HepG2 (cell line): ENCODE data around the gene ALS2. TPM values are rescaled to one million over a fixed set of nuclear protein-coding genes. Genes with fewer than 3 reads are reported as not detected.

ENCODE experiments used
- CREB3 ChIP-seq: sonication (generic); formaldehyde crosslinking; IDR thresholded peaks from 2 replicates; pipeline ENCODE4 v1.5.0; 2020; ENCODE audit warnings: missing genetic modification reagents
- CTCF ChIP-seq: sonication (generic); formaldehyde crosslinking; IDR thresholded peaks from 2 replicates; pipeline ENCODE4 v1.5.0; 2020; ENCODE audit warnings: mild to moderate bottlenecking, missing genetic modification reagents, moderate library complexity
- FOXO1 ChIP-seq: sonication (generic); formaldehyde crosslinking; IDR thresholded peaks from 2 replicates; pipeline ENCODE4 v1.4.0; 2020; ENCODE audit warnings: missing genetic modification reagents
- GMEB2 ChIP-seq: IDR thresholded peaks from 2 replicates; pipeline ENCODE4 v1.6.1; 2016; ENCODE audit warnings: missing biosample characterization, missing genetic modification reagents, low read depth
- IRF2 ChIP-seq: IDR thresholded peaks from 2 replicates; pipeline ENCODE4 v1.6.1; 2018; ENCODE audit warnings: missing genetic modification reagents, missing compliant biosample characterization
- KLF13 ChIP-seq: sonication (generic); formaldehyde crosslinking; IDR thresholded peaks from 2 replicates; pipeline ENCODE4 v1.4.0; 2020; ENCODE audit warnings: mild to moderate bottlenecking, missing genetic modification reagents
- MAFK ChIP-seq, 2 experiments: IDR thresholded peaks in 1 of 2; conservative IDR thresholded peaks in 1 of 2; 2 replicates each; pipeline ENCODE4 v1.6.1; 2011; ENCODE audit warnings: improper control_type of control experiment in 2 of 2, low read length in 2 of 2
- MNT ChIP-seq: fragments of 450-650 bp; IDR thresholded peaks from 2 replicates; pipeline ENCODE4 v1.6.1; 2016
- MYC ChIP-seq: sonication (generic); formaldehyde crosslinking; IDR thresholded peaks from 2 replicates; pipeline ENCODE4 v1.9.0; 2021; ENCODE audit warnings: missing genetic modification reagents, borderline replicate concordance
- RFXANK ChIP-seq: IDR thresholded peaks from 2 replicates; pipeline ENCODE4 v1.6.1; 2016
- SP1 ChIP-seq, 2 experiments: fragments of 450-650 bp in 1 of 2; sonication (generic) in 1 of 2; formaldehyde crosslinking in 1 of 2; IDR thresholded peaks; 2 replicates each; pipeline versions ENCODE4 v1.4.0 to v1.6.1; 2016 to 2020; ENCODE audit warnings: missing genetic modification reagents in 1 of 2
- SRF ChIP-seq: IDR thresholded peaks from 2 replicates; pipeline ENCODE4 v1.6.1; 2011; ENCODE audit warnings: mild to moderate bottlenecking, low read depth, low read length, moderate library complexity
- SYNCRIP ChIP-seq: fragments of 200-400 bp; formaldehyde crosslinking; IDR thresholded peaks from 2 replicates; pipeline ENCODE4 v1.6.1; 2018; ENCODE audit warnings: mild to moderate bottlenecking, low read depth, low read length; ENCODE audit not compliant: insufficient read depth
- TSC22D2 ChIP-seq: sonication (generic); formaldehyde crosslinking; IDR thresholded peaks from 2 replicates; pipeline ENCODE4 v1.5.1; 2020; ENCODE audit warnings: missing genetic modification reagents, mild to moderate bottlenecking, borderline replicate concordance
- ZNF230 ChIP-seq: sonication (generic); formaldehyde crosslinking; IDR thresholded peaks from 2 replicates; pipeline ENCODE4 v1.4.0; 2020; ENCODE audit warnings: mild to moderate bottlenecking, missing genetic modification reagents
- ZNF646 ChIP-seq: sonication (generic); formaldehyde crosslinking; IDR thresholded peaks from 2 replicates; pipeline ENCODE4 v1.9.0; 2021; ENCODE audit warnings: mild to moderate bottlenecking, missing genetic modification reagents
- ZSCAN21 ChIP-seq: sonication (generic); formaldehyde crosslinking; IDR thresholded peaks from 2 replicates; pipeline ENCODE4 v1.8.0; 2022; ENCODE audit warnings: mild to moderate bottlenecking, missing genetic modification reagents, moderate library complexity, borderline replicate concordance
- polyA plus RNA-seq, 8 experiments: library from polyadenylated mRNA; depleted of rRNA in 3 of 8; stranded (reverse) in 7 of 8; unstranded in 1 of 8; fragments of >200 nt; fragmentation: Illumina TruSeq in 4 of 8; extraction: Trizol in 4 of 8; gene quantifications; 2 replicates each; pipeline versions ENCODE4 v1.2.1 to v1.2.3, GENCODE V29; 2011 to 2016; ENCODE audit warnings: low read depth in 4 of 8, missing spikeins in 1 of 8, mixed read lengths in 1 of 8; ENCODE audit not compliant: insufficient read depth in 1 of 8
- total RNA-seq, 5 experiments: library from RNA; depleted of rRNA; stranded (reverse); fragments of >200 nt; fragmentation: Illumina TruSeq; extraction: Trizol; gene quantifications; 2 replicates each; pipeline ENCODE4 v1.2.3, GENCODE V29; 2016; ENCODE audit warnings: low read depth in 1 of 5

The ALS2 gene
- total and polyA plus RNA-seq, 2 of the 13 experiments (the other 11 are each of a cell fraction or from before 2014, with no cell fraction given): 12.7 to 19.3 TPM

- TF ChIP-seq ZNF646 (CRISPR knock-in tag) (no peak), MAFK (conservative IDR thresholded peaks at IDR 0.05 in 1 of 2, IDR thresholded peaks at IDR 0.05 in 1 of 2; ENCODE audit: low read length in 2 of 2) (no peak), SRF (no peak), RFXANK (CRISPR knock-in tag) (no peak), GMEB2 (CRISPR knock-in tag) (no peak), SYNCRIP (no peak), KLF13 (no peak), TSC22D2 (CRISPR knock-in tag) (no peak; the same call in 1 of the 2 replicates), FOXO1 (CRISPR knock-in tag) (no peak), CTCF (CRISPR knock-in tag) (no peak; the same call in 1 of the 2 replicates), ZNF230 (CRISPR knock-in tag) (no peak; the same call in 1 of the 2 replicates), IRF2 (CRISPR knock-in tag) (no peak), MNT (no peak), MYC (CRISPR knock-in tag) (no peak), CREB3 (CRISPR knock-in tag) (peak; percentile 80; the same call in 1 of the 2 replicates), ZSCAN21 (CRISPR knock-in tag) (no peak), SP1 (IDR thresholded peaks at IDR 0.05) (no peak), SP1 (CRISPR knock-in tag; IDR thresholded peaks at IDR 0.05) (no peak)
Observed at GRCh38 chr2:201779901-201780673, 646 bp downstream of the ALS2 start (continued).
